ENCODE measurements around the gene TMEM233.

DNA sequence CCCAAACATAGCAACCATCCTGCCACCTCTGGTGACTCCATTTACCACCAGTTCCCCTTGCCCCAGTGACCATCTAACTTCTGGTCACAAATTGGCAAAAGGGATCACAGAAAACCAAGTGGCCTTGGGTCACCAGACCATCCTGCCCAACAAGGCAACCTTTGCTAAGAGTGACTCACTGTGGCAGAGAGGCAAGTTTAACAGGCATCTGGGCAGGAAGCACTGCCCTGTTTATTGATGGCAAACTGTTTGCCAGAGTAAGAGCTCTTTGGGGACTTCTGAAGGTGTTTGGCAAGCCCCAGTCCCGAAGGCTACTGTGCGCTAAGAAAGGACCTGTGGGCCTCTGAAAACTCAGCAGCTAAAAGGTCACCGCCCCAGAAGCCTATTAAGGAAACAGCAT is 28.2 kb upstream of the TMEM233 start:
- TF ChIP-seq, protein P1, sequence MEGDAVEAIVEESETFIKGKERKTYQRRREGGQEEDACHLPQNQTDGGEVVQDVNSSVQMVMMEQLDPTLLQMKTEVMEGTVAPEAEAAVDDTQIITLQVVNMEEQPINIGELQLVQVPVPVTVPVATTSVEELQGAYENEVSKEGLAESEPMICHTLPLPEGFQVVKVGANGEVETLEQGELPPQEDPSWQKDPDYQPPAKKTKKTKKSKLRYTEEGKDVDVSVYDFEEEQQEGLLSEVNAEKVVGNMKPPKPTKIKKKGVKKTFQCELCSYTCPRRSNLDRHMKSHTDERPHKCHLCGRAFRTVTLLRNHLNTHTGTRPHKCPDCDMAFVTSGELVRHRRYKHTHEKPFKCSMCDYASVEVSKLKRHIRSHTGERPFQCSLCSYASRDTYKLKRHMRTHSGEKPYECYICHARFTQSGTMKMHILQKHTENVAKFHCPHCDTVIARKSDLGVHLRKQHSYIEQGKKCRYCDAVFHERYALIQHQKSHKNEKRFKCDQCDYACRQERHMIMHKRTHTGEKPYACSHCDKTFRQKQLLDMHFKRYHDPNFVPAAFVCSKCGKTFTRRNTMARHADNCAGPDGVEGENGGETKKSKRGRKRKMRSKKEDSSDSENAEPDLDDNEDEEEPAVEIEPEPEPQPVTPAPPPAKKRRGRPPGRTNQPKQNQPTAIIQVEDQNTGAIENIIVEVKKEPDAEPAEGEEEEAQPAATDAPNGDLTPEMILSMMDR (IDR thresholded peaks at IDR 0.05; ENCODE audit: control extremely low read depth in 1 of 3, insufficient read depth in 1 of 3, low read depth in 1 of 3, low read length in 3 of 3), result no peak
- TF ChIP-seq EZH2 (IDR thresholded peaks at IDR 0.05; ENCODE audit: low read depth, low read length, severe bottlenecking) (no peak), POLR2A (IDR thresholded peaks at IDR 0.05; ENCODE audit: control extremely low read depth in 1 of 2, low read depth in 2 of 2, low read length in 2 of 2) (no peak), POLR2AphosphoS5 (IDR thresholded peaks at IDR 0.05; ENCODE audit: low read depth, low read length) (no peak), CEBPB (IDR thresholded peaks at IDR 0.05; ENCODE audit: low read depth, low read length) (no peak), SP2 (IDR thresholded peaks at IDR 0.05; ENCODE audit: low read length) (no peak), ATF3 (IDR thresholded peaks at IDR 0.05; ENCODE audit: insufficient read depth, low read depth, low read length) (no peak), TAF1 (IDR thresholded peaks at IDR 0.05; ENCODE audit: low read depth, low read length) (no peak), SAP30 (IDR thresholded peaks at IDR 0.05; ENCODE audit: insufficient read depth, insufficient replicate concordance, low read length) (no peak)
- TF ChIP-seq, protein P2, sequence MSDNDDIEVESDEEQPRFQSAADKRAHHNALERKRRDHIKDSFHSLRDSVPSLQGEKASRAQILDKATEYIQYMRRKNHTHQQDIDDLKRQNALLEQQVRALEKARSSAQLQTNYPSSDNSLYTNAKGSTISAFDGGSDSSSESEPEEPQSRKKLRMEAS (IDR thresholded peaks at IDR 0.05), result no peak
